H9 (cell line): ENCODE results near the gene LRRFIP1. TPM values are rescaled to one million over a fixed set of nuclear protein-coding genes. Genes with fewer than 3 reads are reported as not detected.
A peak's percentile ranks its signal among the peaks of the same experiment; 100 is the strongest.

Experiments
- DNase-seq: peaks from one replicate; pipeline ENCODE4 v3.0.0-alpha.2; 2017
- H2AFZ ChIP-seq: one replicate; pipeline ENCODE4 v1.6.1; 2013; ENCODE audit warnings: mild to moderate bottlenecking, low read length, control low read depth, moderate library complexity
- H2AK5ac ChIP-seq: 2 replicates; pipeline ENCODE4 v1.6.1; 2013; ENCODE audit warnings: low read length, control low read depth, mixed read lengths; ENCODE audit not compliant: insufficient read length
- H2BK120ac ChIP-seq: one replicate; pipeline ENCODE4 v1.6.1; 2013; ENCODE audit warnings: low read depth, mild to moderate bottlenecking, low read length, control low read depth, inconsistent platforms; ENCODE audit not compliant: poor library complexity, severe bottlenecking
- H2BK12ac ChIP-seq: 2 replicates; pipeline ENCODE4 v1.6.1; 2013; ENCODE audit warnings: low read length, control low read depth, mixed read lengths, low read depth; ENCODE audit not compliant: insufficient read length
- H2BK15ac ChIP-seq: 2 replicates; pipeline ENCODE4 v1.6.1; 2013; ENCODE audit warnings: low read depth, low read length, control low read depth
- H2BK20ac ChIP-seq: one replicate; pipeline ENCODE4 v1.6.1; 2013; ENCODE audit warnings: low read depth, mild to moderate bottlenecking, low read length, control low read depth, inconsistent platforms; ENCODE audit not compliant: poor library complexity, severe bottlenecking
- H2BK5ac ChIP-seq: 2 replicates; pipeline ENCODE4 v1.6.1; 2013; ENCODE audit warnings: low read length, control low read depth, mixed read lengths; ENCODE audit not compliant: insufficient read length
- H3K14ac ChIP-seq: 2 replicates; pipeline ENCODE4 v1.6.1; 2013; ENCODE audit warnings: low read length, control low read depth; ENCODE audit not compliant: insufficient read depth
- H3K18ac ChIP-seq: 2 replicates; pipeline ENCODE4 v1.6.1; 2013; ENCODE audit warnings: low read depth, mild to moderate bottlenecking, mixed read lengths, low read length, control low read depth; ENCODE audit not compliant: insufficient read length
- H3K23ac ChIP-seq: 2 replicates; pipeline ENCODE4 v1.6.1; 2013; ENCODE audit warnings: low read length, control low read depth, mixed read lengths, low read depth; ENCODE audit not compliant: insufficient read length
- H3K23me2 ChIP-seq: 2 replicates; pipeline ENCODE4 v1.6.1; 2013; ENCODE audit warnings: low read depth, mild to moderate bottlenecking, mixed read lengths, low read length, control low read depth; ENCODE audit not compliant: insufficient read length, poor library complexity, severe bottlenecking
- H3K27ac ChIP-seq: 2 replicates; pipeline ENCODE4 v1.5.1; 2013; ENCODE audit warnings: low read length, control low read depth, mixed read lengths, low read depth; ENCODE audit not compliant: insufficient read length
- H3K27me3 ChIP-seq: 2 replicates; pipeline ENCODE4 v1.6.1; 2013; ENCODE audit warnings: low read length, control low read depth, inconsistent platforms; ENCODE audit not compliant: insufficient read depth
- H3K4ac ChIP-seq: 2 replicates; pipeline ENCODE4 v1.6.1; 2013; ENCODE audit warnings: low read depth, mild to moderate bottlenecking, control low read depth, inconsistent platforms, low read length, moderate library complexity
- H3K4me1 ChIP-seq: 2 replicates; pipeline ENCODE4 v1.6.1; 2013; ENCODE audit warnings: low read length, control low read depth, inconsistent platforms; ENCODE audit not compliant: insufficient read depth
- H3K4me2 ChIP-seq: 2 replicates; pipeline ENCODE4 v1.6.1; 2013; ENCODE audit warnings: low read length, control low read depth, mixed read lengths; ENCODE audit not compliant: insufficient read length, insufficient read depth
- H3K56ac ChIP-seq: 2 replicates; pipeline ENCODE4 v1.6.1; 2013; ENCODE audit warnings: low read depth, mild to moderate bottlenecking, mixed read lengths, low read length, control low read depth; ENCODE audit not compliant: insufficient read length
- H3K79me1 ChIP-seq: 2 replicates; pipeline ENCODE4 v1.6.1; 2013; ENCODE audit warnings: low read depth, mild to moderate bottlenecking, moderate library complexity, low read length, control low read depth, inconsistent platforms; ENCODE audit not compliant: insufficient read depth, poor library complexity, severe bottlenecking
- H3K79me2 ChIP-seq: 2 replicates; pipeline ENCODE4 v1.6.1; 2013; ENCODE audit warnings: low read length, control low read depth, inconsistent platforms; ENCODE audit not compliant: insufficient read depth
- H3K9ac ChIP-seq: 2 replicates; pipeline ENCODE4 v1.6.1; 2013; ENCODE audit warnings: low read length, control low read depth, mixed read lengths; ENCODE audit not compliant: insufficient read length; ENCODE audit errors: extremely low read depth
- H3K9me3 ChIP-seq: one replicate; pipeline ENCODE4 v1.6.1; 2013; ENCODE audit warnings: low read depth, low read length, inconsistent platforms; ENCODE audit not compliant: control insufficient read depth
- H3T11ph ChIP-seq: one replicate; pipeline ENCODE4 v1.6.1; 2013; ENCODE audit warnings: mild to moderate bottlenecking, low read length, control low read depth, inconsistent platforms
- H4K20me1 ChIP-seq: one replicate; pipeline ENCODE4 v1.6.1; 2013; ENCODE audit not compliant: control insufficient read depth, insufficient read length, insufficient read depth
- H4K5ac ChIP-seq: 2 replicates; pipeline ENCODE4 v1.6.1; 2013; ENCODE audit warnings: low read depth, mild to moderate bottlenecking, mixed read lengths, low read length, control low read depth; ENCODE audit not compliant: insufficient read length
- H4K8ac ChIP-seq: replicated peaks from 2 replicates; pipeline ENCODE4 v1.6.1; 2013; ENCODE audit warnings: low read length, control low read depth, mixed read lengths, low read depth; ENCODE audit not compliant: insufficient read length
- H4K91ac ChIP-seq: 2 replicates; pipeline ENCODE4 v1.6.1; 2013; ENCODE audit warnings: low read depth, mild to moderate bottlenecking, moderate library complexity, mixed read lengths, low read length, control low read depth; ENCODE audit not compliant: insufficient read length
- H3K27ac Mint-ChIP-seq, 3 experiments: 2 replicates in 2 of 3; 3 replicates in 1 of 3; pipeline ENCODE4 v1.8.0; 2020 to 2021; ENCODE audit warnings: mixed read lengths in 3 of 3, mild to moderate bottlenecking in 1 of 3, moderate library complexity in 1 of 3
- H3K27me3 Mint-ChIP-seq: 2 replicates; pipeline ENCODE4 v1.8.0; 2021; ENCODE audit warnings: low read depth, mild to moderate bottlenecking, moderate library complexity, mixed read lengths
- H3K36me3 Mint-ChIP-seq, 3 experiments: 2 replicates in 2 of 3; 3 replicates in 1 of 3; pipeline ENCODE4 v1.8.0; 2020 to 2021; ENCODE audit warnings: low read depth in 3 of 3, mixed read lengths in 3 of 3; ENCODE audit not compliant: insufficient read depth in 1 of 3
- H3K4me1 Mint-ChIP-seq, 2 experiments: 2 replicates each; pipeline ENCODE4 v1.8.0; 2020; ENCODE audit warnings: mixed read lengths in 2 of 2
- H3K4me3 Mint-ChIP-seq, 2 experiments: 2 replicates in 1 of 2; 3 replicates in 1 of 2; pipeline ENCODE4 v1.8.0; 2020 to 2021; ENCODE audit warnings: mild to moderate bottlenecking in 2 of 2, mixed read lengths in 2 of 2, moderate library complexity in 1 of 2
- H3K9me3 Mint-ChIP-seq, 2 experiments: 2 replicates in 1 of 2; 3 replicates in 1 of 2; pipeline ENCODE4 v1.8.0; 2020; ENCODE audit warnings: mild to moderate bottlenecking in 2 of 2, mixed read lengths in 2 of 2, moderate library complexity in 1 of 2
- WGBS: extraction: QIAGEN DNeasy Blood & Tissue Kit; methylation state at CpG from one replicate; pipeline ENCODE4 v1.1.7; 2013; ENCODE audit warnings: missing lambda C conversion rate, low lambda C conversion rate, mixed read lengths; ENCODE audit not compliant: insufficient read length; ENCODE audit errors: extremely low coverage; 5-methylcytosine and 5-hydroxymethylcytosine counted together
- total RNA-seq: library from RNA; stranded (reverse); gene quantifications from 2 replicates; pipeline ENCODE4 v1.2.1, GENCODE V29; 2021
- TF ChIP-seq, protein P1 (sequence below): fragments of 200-600 bp; sonication (generic); conservative IDR thresholded peaks from 3 replicates; pipeline ENCODE4 v1.8.0; 2021; ENCODE audit warnings: antibody characterized with exemption, mild to moderate bottlenecking

LRRFIP1 gene
- total RNA-seq, 1 experiment from 2014 or later = 38.5 TPM

DNA sequence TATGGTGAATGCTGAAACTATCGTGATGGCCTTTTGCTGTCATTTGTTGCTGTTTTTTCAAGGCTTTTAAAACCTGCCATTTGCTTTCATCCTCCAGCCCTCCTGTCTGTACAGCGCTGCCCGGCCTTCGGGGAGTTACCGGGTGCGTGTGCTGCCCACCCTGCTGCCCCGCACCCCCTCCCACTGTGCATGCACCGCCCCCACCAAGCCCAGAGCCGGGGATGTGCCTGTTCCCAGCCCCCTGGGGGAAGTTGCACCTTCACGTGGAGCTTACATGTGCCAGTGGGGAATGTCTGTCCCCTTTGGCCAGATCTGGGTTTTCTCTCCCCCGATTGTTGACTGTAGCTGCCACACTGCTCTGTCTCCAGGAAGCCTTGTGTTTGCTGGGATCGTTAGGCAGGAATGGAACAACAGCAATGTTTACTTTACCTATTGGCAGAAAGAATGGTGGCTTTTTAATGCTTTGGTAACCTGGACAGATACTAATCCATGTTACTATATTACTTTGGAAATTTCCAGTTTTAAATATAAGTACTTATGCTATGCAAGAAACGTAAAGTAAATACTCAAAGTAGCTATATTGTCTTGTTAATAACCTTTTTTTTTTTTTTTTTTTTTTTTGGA, 106.4 kb downstream of the LRRFIP1 start:
- Mint-ChIP-seq H3K4me1 (peaks cover 40 to 41% of the 10 kb centered on the region in 2 experiments), H3K9me3 (no peaks in the 10 kb centered on the region), H3K27me3 (no peaks in the 10 kb centered on the region), H3K36me3 (peaks cover 0 to 6% (median 3%) of the 10 kb centered on the region in 3 experiments; a peak in 2 of 7 replicates), H3K27ac (peak overlapping the region in 2 of 3 experiments; percentile 69 to 84; a peak in 3 of 7 replicates), H3K4me3 (no peak overlapping the region)
- TF ChIP-seq, protein P1, sequence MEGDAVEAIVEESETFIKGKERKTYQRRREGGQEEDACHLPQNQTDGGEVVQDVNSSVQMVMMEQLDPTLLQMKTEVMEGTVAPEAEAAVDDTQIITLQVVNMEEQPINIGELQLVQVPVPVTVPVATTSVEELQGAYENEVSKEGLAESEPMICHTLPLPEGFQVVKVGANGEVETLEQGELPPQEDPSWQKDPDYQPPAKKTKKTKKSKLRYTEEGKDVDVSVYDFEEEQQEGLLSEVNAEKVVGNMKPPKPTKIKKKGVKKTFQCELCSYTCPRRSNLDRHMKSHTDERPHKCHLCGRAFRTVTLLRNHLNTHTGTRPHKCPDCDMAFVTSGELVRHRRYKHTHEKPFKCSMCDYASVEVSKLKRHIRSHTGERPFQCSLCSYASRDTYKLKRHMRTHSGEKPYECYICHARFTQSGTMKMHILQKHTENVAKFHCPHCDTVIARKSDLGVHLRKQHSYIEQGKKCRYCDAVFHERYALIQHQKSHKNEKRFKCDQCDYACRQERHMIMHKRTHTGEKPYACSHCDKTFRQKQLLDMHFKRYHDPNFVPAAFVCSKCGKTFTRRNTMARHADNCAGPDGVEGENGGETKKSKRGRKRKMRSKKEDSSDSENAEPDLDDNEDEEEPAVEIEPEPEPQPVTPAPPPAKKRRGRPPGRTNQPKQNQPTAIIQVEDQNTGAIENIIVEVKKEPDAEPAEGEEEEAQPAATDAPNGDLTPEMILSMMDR = no peak
- no peak overlapping the region for H3T11ph ChIP-seq
- H3K4ac ChIP-seq = no peak overlapping the region
- H3K23ac ChIP-seq = no peak overlapping the region
- no peak overlapping the region for H2AK5ac ChIP-seq
- H3K4me2 ChIP-seq = no peak overlapping the region
- peaks cover 3% of the 10 kb centered on the region for H3K79me1 ChIP-seq
- H2BK12ac ChIP-seq = no peak overlapping the region
- no peak overlapping the region for H3K18ac ChIP-seq
- no peak overlapping the region for H4K91ac ChIP-seq
- H4K8ac ChIP-seq = no peak overlapping the region
- H3K9ac ChIP-seq = no peak overlapping the region
- DNase-seq = no peak
- WGBS = no CpG with 5 or more reads among the region's 13 CpGs
- no peaks in the 10 kb centered on the region for H4K20me1 ChIP-seq
- no peak overlapping the region for H2BK15ac ChIP-seq
- H2AFZ ChIP-seq = no peak overlapping the region
- H4K5ac ChIP-seq = no peak overlapping the region
- peaks cover 15% of the 10 kb centered on the region; the same call in 1 of the 2 replicates for H3K4me1 ChIP-seq
- no peak overlapping the region for H3K56ac ChIP-seq
- no peak overlapping the region for H3K14ac ChIP-seq
- no peak overlapping the region for H2BK20ac ChIP-seq
- H3K9me3 ChIP-seq = no peaks in the 10 kb centered on the region
- peaks cover 3% of the 10 kb centered on the region; the same call in 1 of the 2 replicates for H3K79me2 ChIP-seq
- no peak overlapping the region for H2BK120ac ChIP-seq
- no peaks in the 10 kb centered on the region for H3K27me3 ChIP-seq
- H2BK5ac ChIP-seq = no peak overlapping the region
- H3K27ac ChIP-seq = no peak overlapping the region
- no peaks in the 10 kb centered on the region for H3K23me2 ChIP-seq
